ENCODE measurements around the gene ABCB9. TPM values are rescaled to one million over a fixed set of nuclear protein-coding genes. Genes with fewer than 3 reads are reported as not detected.

ABCB9 gene
- total RNA-seq, 1 experiment from 2014 or later: 4.6 TPM

- H3K4me1 Mint-ChIP-seq: peaks cover 0 to 11% of the 10 kb centered on the region in 2 experiments; a peak in 2 of 4 replicates
- Histone ChIP-seq H3K79me1 (ENCODE audit: insufficient read depth, low read depth, low read length, poor library complexity, severe bottlenecking) (no peaks in the 10 kb centered on the region), H3T11ph (ENCODE audit: low read length) (no peak overlapping the region), H3K23ac (ENCODE audit: insufficient read length, low read depth, low read length) (no peak overlapping the region), H4K8ac (replicated peaks; ENCODE audit: insufficient read length, low read depth, low read length) (no peak overlapping the region), H2AK5ac (ENCODE audit: insufficient read length, low read length) (no peak overlapping the region), H3K14ac (ENCODE audit: insufficient read depth, low read length) (no peak overlapping the region), H2BK20ac (ENCODE audit: low read depth, low read length, poor library complexity, severe bottlenecking) (no peak overlapping the region), H3K4me1 (ENCODE audit: insufficient read depth, low read length) (no peaks in the 10 kb centered on the region), H2AFZ (ENCODE audit: low read length) (no peak overlapping the region), H4K91ac (ENCODE audit: insufficient read length, low read depth, low read length) (no peak overlapping the region), H3K4ac (ENCODE audit: low read depth, low read length) (no peak overlapping the region), H3K79me2 (ENCODE audit: insufficient read depth, low read length) (no peaks in the 10 kb centered on the region), H2BK15ac (ENCODE audit: low read depth, low read length) (no peak overlapping the region), H3K9ac (ENCODE audit: extremely low read depth, insufficient read length, low read length) (no peak overlapping the region), H3K4me2 (ENCODE audit: insufficient read depth, insufficient read length, low read length) (no peak overlapping the region), H2BK12ac (ENCODE audit: insufficient read length, low read depth, low read length) (no peak overlapping the region), H2BK5ac (ENCODE audit: insufficient read length, low read length) (no peak overlapping the region), H3K56ac (ENCODE audit: insufficient read length, low read depth, low read length) (no peak overlapping the region), H3K9me3 (ENCODE audit: control insufficient read depth, low read depth, low read length) (no peaks in the 10 kb centered on the region), H4K20me1 (ENCODE audit: control insufficient read depth, insufficient read depth, insufficient read length) (peaks cover 3% of the 10 kb centered on the region), H3K27ac (ENCODE audit: insufficient read length, low read depth, low read length) (no peak overlapping the region), H2BK120ac (ENCODE audit: low read depth, low read length, poor library complexity, severe bottlenecking) (no peak overlapping the region), H3K27me3 (ENCODE audit: insufficient read depth, low read length) (no peaks in the 10 kb centered on the region), H4K5ac (ENCODE audit: insufficient read length, low read depth, low read length) (no peak overlapping the region), H3K18ac (ENCODE audit: insufficient read length, low read depth, low read length) (no peak overlapping the region), H3K23me2 (ENCODE audit: insufficient read length, low read depth, low read length, poor library complexity, severe bottlenecking) (no peaks in the 10 kb centered on the region)
- peaks cover 76% of the 10 kb centered on the region for H3K27me3 Mint-ChIP-seq (ENCODE audit: low read depth)
- DNase-seq: no peak
- H3K36me3 Mint-ChIP-seq (ENCODE audit: insufficient read depth in 1 of 3, low read depth in 3 of 3): no peaks in the 10 kb centered on the region
- H3K9me3 Mint-ChIP-seq: no peaks in the 10 kb centered on the region
- no peak overlapping the region for H3K4me3 Mint-ChIP-seq
- H3K27ac Mint-ChIP-seq: no peak overlapping the region
- no peak for TF ChIP-seq CTCF (conservative IDR thresholded peaks at IDR 0.05)
- no CpG with 5 or more reads among the region's 15 CpGs for WGBS (ENCODE audit: extremely low coverage, insufficient read length, low lambda C conversion rate)
These were observed 18.9 kb downstream of the ABCB9 start for GRCh38 chr12:122947352-122947792.
